Measurements from ENCODE around the gene WDFY3.

Gene WDFY3, protein sequence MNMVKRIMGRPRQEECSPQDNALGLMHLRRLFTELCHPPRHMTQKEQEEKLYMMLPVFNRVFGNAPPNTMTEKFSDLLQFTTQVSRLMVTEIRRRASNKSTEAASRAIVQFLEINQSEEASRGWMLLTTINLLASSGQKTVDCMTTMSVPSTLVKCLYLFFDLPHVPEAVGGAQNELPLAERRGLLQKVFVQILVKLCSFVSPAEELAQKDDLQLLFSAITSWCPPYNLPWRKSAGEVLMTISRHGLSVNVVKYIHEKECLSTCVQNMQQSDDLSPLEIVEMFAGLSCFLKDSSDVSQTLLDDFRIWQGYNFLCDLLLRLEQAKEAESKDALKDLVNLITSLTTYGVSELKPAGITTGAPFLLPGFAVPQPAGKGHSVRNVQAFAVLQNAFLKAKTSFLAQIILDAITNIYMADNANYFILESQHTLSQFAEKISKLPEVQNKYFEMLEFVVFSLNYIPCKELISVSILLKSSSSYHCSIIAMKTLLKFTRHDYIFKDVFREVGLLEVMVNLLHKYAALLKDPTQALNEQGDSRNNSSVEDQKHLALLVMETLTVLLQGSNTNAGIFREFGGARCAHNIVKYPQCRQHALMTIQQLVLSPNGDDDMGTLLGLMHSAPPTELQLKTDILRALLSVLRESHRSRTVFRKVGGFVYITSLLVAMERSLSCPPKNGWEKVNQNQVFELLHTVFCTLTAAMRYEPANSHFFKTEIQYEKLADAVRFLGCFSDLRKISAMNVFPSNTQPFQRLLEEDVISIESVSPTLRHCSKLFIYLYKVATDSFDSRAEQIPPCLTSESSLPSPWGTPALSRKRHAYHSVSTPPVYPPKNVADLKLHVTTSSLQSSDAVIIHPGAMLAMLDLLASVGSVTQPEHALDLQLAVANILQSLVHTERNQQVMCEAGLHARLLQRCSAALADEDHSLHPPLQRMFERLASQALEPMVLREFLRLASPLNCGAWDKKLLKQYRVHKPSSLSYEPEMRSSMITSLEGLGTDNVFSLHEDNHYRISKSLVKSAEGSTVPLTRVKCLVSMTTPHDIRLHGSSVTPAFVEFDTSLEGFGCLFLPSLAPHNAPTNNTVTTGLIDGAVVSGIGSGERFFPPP (N-terminal part only)

DNA sequence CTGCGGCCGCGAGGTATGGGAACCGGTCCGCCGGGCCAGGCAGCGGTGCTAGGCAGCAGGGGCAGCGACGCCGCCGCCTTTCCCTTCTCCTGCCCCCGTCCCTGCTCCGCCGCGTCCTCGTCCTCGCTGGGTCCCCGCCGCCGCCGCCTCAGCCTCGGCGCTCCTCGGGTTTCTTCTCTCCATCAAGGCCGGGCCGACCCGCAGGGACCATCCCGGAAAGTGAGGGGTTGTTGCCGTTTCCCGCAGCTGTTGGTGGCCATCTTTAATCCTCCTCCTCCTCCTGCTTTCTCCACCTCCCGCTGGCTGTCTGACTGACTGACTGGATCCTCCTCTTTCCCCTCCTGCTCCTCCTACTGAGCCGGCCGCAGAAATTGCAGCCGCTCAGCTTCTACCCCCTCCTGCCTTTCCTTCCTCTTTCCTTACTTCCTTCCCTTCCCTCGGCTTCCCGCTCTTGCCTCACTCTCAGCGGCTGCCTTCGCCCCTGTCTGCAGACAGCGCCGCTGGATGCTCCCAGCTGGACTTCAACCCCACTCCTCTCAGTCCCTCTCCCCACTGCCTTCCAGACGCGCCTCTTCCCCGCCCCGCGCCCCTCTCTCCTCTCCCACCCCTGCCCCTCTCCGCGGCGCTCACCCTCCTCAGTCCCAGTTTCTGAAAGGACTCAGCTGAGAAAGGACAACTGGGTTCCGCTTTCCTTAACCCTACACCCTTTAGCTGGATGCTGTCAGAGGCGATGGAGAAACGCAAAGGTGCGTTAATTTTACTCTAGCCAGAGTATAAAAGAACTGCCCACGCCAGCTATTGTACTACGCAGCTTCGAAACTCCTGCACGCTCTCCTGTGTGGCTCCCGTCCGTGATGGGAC is at the start of gene WDFY3:
WDFY3 (minus strand) TSS at position 309 of the 861 bp plus-strand sequence. CDS start 106,099 bp downstream, outside the sequence.
- peak; percentile 57 for DNase-seq (ENCODE audit: low read depth)

DNA sequence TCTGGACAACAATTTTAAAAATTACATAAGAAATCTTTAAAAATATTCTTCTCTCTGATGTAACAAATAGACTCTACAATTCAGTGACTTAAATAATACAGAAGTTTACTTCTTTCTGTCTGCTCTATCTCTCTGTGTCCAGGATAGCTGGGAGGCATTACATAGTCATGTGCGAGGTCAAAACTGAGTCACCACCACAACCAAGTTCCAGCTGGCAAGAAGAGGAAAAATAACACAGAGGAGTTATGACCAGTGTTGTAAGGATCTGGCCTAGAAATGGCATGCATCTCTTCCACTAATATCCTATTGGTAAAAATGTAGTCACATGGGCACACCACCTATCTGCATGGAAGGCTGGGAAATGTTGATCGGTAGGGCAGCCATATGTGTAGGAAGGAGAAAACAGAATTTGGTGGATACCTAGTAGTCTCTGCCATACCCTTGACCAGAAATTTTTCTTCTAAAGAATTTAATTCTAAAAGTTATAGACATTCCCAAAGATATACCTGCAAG is 39.4 kb upstream of the WDFY3 start:
- no peak for DNase-seq (ENCODE audit: low read depth)

DNA sequence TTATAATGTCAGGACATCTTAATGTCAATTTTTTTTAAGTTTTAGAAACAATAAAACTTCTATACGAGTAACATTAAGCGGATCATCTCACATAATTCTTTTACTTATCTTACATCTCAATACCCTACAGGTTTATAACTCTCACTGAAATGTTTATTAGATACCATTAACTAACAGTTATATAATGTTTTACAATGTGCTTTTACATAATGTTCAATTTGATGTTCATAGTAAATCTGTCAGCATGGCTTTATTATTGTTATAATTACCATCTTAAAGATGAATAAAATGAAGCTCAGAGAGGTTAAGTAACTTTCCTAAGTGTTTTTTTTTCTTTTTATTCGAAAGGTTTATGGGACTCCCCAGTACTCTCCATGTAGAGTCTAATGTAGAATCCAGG is 33.9 kb upstream of the WDFY3 start:
- no peak for DNase-seq (ENCODE audit: low read depth)

DNA sequence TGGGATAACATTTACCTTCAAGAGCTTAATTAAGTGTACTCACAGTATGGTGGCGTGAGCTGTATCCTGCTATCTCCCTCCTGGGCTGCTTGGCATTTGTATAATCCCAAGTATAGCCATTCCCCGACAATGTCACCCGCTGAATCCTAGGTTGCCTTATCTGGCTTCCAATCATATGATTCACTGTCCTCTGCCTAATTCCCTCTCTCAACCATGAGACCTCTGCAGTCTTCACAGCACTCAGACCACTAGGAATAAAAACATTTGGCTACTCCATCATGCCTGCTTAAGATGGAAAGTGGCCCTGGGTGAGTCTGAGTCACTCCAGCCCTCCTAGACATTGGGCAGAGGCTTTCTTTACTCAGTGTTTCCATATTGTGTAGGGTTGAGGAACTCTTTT is 28.9 kb upstream of the WDFY3 start:
- peak; percentile 20 for DNase-seq (ENCODE audit: low read depth)

DNA sequence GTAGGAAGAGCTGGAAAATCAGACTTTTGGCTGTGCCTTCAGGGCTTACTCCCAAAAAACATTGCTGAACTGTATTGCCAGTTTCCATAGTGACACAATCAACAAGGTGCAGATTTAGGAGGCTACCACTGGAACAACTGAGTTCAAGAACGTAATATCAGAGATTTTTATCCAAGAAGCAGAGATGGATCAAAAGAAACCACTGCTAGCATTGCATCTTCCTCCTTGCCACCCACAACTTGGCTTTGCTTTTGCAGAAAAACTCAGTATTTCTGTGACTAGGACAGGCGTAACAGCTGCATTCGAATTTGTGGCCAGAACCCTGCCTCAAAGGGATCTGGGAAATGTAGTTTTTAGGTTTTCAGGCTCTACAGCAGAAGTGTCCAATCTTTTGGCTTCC is 27.8 kb upstream of the WDFY3 start:
- no peak for DNase-seq (ENCODE audit: low read depth)

DNA sequence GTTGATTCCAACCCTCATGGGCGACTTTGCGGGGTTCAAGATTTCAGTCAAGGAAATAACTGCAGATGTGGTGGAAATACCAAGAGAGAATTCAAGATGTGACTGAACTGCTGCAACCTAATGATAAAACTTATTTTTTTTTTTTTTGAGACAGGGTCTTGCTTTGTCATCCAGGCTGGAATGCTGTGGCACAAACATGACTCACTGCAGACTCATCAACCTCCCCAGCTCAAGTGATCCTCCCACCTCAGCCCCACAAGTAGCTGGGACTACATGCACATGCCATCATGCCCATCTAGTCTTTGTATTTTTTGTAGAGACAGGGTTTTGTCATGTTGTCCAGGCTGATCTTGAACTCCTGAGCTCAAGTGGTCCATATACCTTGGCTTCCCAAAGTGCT is 19.5 kb upstream of the WDFY3 start:
- DNase-seq (ENCODE audit: low read depth): peak; percentile 54

DNA sequence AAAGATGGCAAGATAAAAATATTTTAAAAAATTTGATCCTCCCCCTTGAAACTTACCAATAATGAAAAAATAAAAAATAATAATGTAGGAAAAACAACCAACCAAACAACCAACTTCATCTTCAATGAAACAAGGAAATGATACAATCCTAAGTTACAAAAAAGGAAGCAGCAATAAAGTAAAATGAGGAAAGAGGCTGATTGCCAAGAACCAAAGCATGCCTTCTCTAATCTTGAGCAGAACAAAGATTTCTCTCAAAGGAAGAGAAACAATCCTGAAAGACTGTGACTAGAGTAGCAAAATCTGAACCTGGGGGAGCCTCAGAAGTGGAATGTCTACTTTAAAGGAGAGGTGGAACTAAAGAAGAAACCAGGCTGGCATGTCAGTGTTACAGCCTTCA is 10.9 kb upstream of the WDFY3 start:
- DNase-seq (ENCODE audit: low read depth): no peak

DNA sequence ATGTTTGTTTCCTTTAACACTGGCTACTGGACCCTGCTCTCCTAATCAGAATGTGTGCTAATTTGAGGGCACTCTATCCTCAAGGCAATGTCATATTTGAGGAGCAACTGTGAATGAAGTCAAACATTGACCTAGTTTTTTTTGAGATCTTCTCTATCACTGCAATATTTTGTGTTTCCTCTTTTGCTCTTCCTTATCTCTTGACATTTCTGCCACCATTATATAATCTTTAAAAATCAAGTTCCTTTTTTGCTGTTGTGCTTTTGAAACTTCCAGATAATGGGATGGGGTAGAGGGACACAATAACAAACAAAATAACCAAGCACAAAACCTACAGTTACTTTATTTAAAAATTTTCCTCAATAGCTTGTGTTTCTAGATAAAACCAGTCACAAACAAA is 7.4 kb upstream of the WDFY3 start:
- DNase-seq (ENCODE audit: low read depth): no peak

DNA sequence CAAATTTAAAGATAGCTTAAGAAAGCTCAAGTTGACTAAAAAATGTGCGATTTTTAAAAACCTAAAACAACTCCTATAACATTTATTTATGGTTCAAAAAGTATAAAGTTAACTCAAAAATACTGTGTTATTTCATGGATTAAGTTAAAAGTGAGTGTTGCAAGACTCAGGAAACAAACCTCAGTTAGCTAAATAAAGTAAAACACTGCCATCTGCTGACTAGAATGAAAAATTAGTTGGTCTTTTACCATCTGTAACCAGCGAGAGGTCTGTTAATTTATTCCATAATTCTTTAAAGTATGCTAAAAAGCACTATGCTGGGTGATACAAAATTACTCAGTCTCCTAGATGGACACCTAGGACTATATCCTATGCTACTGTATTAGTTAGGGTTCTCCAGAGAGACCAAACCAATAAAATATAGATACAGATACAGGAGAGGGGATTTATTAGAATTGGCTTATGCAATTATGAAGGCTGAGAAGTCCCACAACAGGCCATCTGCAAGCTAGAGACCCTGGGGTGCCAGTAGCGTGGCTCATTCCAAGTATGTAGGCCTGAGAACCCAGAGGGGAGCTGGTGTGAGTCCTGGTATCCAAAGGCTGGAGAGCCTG is 4.9 kb upstream of the WDFY3 start:
- DNase-seq (ENCODE audit: low read depth): no peak

DNA sequence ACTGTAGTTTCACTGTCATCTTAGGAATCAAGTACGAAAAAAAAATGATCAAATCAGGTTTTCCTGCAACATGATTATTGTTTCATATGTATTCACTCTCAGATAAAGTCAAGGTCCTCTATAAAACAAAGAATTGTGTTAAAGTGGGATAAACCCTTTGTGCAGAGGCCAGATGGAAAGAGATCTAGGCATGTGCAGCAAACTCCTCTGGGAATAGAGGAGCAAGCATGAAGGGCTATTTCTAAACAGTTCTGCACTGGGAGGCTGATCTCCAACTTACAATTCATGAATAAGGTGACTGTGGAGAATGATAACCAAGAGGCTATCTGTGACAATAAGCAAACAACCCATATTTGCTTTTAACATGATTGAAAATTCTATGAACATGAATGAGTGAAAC is 2.4 kb upstream of the WDFY3 start:
- no peak for DNase-seq (ENCODE audit: low read depth)

DNA sequence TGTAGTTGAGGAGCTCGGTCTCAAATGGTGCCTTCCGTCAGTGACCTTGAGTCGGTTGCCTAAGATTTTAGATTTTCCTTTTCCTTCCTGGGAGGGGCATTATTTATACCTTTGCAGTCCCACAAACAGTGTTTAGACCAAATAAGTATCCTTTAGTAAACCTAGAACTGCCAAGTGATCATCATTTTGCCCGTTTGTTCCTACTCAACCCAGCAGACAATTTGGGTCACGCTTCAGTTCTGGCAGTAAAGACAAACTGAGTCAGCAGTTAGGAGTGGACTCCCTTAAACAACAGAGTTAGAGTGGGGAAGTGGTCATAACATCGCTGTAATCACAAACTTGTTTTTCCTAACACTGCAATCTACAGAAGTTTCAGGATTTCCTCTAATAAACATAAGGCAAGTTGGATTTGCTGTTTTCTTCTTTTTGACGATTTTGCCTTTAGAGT is 777 bp upstream of the WDFY3 start:
- DNase-seq (ENCODE audit: low read depth): no peak

DNA sequence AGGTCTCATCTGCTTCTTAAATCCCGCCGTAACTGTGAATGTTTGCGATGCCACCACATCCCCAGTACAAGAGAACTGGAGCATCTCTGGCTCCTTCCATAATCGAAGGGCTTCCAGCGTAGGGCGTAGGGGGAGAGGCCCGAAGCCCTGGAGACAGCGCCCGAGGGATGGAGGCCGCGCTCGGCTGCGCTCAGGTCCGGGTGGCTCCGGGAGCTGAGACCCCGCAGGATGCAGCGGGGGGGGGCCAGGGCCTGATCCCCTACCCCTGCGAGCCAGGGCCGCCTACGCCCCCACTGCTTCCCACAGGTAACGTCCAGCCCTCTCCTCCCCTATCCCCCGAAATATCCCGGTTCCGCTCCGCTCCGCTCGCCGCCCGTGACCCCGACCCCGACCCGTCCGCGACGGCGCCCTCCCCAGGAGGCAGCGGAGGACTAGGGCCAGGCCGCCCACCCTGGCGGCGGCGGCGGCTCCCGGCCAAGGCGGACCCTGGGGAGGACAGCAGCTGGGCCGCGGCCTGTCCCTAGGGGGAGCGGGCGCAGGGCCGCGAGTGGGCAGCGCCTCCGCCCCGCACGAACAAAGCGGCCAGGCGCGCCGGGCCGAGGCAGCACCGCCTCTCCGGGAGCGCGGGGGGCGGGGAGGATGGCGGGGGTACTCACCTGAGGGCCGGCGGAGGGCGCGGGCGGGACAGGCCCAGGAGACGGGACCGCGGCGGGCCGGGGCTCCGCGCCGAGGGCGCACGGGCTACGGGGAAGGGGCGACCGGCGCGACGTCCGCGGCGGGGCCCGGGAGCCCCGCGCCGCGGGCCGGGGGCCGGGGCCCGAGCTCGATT is 723 bp downstream of the WDFY3 start:
- no peak for DNase-seq (ENCODE audit: low read depth)

DNA sequence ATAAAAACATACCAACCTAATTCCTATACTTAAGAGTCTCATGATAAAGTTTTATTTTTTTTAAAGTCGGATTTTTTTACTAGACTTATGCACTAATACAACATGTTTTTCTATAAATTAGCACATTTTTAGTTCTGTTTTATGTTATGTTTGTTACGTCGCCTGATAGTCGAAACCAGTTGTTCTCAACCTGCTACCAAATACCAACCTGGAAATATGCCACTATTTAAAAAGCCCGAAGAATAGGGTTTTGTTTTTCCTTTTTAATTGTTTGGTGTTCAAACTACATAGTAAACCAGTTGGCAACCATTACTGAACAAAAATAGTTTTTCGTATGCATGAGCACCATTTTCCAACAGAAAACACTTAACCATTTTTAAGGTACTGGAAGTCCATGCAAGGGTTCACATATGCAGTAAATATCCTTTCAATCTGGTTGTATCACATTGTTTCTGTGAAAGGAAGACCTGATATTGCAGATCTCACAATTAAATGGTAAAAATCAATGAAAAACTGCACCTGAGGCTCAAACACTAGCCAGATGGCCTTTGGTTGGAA is 1.4 kb downstream of the WDFY3 start:
- DNase-seq (ENCODE audit: low read depth): no peak

DNA sequence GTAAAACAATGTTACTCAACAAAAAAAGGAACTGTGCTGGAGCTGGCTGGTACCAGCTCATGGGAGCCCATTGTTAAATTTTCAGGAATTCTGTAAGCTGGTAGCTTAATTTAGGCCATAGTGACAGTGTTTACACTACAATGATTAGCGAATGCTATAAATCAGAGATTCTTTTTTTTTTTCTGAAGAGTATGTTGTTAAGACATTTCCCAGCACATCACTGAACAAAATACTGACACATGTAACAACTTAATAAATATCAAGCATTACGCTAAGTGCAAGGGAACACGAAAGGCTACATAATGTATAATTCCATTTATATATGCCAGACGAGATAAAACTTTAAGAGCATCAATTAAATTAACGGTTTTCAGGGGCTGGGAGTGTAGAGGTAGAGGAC is 4.4 kb downstream of the WDFY3 start:
- no peak for DNase-seq (ENCODE audit: low read depth)

DNA sequence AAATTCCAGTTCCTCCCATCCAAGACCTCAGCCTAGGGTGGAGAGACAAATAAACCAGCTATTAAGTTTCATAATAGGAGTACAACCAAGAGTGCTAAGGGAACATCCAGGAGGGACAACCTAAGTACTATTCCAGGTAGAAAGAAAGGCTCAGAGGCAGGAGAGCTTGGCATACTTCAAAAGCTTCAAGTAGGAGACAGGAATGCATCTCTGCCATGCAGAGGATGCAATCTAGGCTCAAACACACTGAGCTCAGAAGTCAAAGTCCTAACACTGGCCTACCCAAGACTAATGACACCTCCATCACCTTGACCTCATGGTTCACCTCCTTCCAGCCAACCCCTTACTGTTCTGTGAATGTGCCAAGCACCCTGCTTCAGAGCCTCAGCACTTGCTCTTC is 8.1 kb downstream of the WDFY3 start:
- no peak for DNase-seq (ENCODE audit: low read depth)

DNA sequence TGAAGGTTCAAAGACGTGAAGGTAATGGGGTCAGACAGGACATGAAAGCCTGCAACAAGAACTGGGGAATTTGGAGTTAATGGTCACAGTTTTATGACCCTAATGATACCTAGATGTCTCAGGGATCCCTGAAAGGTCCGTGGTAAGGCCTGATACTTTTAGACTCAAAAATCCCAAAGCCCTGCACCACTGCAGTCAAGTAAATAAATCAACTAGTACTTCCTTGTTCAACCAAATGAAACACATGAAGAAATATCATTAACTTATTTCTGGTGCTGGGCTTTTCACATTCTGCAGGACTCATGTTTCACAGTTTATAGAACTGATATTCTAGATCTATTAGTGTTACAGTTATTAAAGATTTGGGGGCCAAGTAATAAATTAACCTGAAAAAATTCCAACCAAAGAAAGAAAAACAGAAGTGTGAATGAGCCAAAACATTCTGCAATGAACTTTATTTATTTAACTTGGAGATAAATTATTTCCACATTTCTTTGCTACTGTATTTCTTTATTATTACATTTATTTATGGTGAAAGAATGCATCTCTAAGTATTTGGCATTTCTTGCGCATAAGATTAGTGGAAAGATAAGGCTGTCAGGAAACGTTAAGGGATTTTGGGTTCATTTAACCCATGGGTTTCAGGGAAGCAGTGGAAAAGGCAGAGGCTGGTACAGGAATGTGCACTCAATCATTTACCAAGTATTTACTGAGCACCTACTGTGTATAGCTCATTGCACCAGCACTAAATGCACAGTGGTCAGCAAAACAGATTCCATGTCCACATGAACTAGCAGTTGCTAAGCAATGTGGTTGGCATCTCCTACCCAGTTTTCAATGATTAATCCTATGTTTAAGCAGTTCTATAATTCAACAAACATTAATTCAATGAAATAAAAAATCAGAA is 8.7 kb downstream of the WDFY3 start:
- no peak for DNase-seq (ENCODE audit: low read depth)

DNA sequence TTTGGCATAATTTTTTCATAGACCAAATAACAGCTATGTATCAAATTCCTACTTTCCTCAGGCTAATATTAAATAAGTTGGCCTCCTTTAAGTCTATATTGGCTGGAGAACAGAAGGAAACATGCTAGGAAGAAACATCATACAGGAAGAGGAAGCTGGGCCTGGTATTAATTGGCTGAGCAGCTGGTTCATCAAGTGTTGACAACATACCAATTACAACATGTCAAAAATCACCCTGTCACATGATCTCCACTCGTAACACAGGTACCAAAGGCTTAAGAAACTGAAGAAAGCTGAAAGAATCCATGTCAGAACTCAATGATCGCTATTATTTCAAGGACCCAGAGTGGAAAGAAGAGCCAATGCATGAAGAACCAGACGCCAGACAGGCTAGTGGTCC is 10.5 kb downstream of the WDFY3 start:
- DNase-seq (ENCODE audit: low read depth): no peak

DNA sequence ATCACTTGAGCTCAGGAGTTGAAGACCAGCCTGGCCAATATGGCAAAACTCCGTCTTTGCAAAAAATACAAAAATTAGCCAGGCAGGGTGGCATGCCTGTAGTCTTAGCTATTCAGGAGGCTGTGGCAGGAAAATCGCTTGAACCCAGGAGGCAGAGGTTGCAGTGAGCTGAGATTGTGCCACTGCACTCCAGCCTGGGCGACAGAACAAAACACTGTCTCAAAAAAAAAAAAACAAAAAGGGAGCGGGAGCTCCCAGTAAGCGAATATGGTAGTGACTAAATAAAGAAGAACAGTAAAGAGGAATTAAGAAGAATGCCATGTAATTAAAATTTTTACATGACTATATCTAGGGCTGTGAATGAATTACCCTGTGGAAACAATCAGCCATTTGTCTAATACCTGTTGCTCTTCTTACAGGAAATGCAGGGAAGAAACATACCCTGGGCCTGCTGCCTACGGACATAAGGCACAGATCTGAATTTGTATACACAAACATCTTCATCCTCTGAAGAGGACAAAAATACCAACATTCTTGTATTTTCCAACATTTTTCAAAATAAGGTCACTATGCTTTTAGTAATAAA is 11.4 kb downstream of the WDFY3 start:
- DNase-seq (ENCODE audit: low read depth): no peak

Data from non-pigmented ciliary epithelial cell (primary cell).